IMR-90 (cell line): Measurements from ENCODE around the gene PRCD. TPM values are rescaled to one million over a fixed set of nuclear protein-coding genes. Genes with fewer than 3 reads are reported as not detected.
A peak's percentile ranks its signal among the peaks of the same experiment; 100 is the strongest.

Experiments
- ATAC-seq: fragments of 200-7000 bp; cut with Tn5 transposase; 2 replicates; pipeline ENCODE4 v1.9.1; 2020; ENCODE audit warnings: low read depth, mild to moderate bottlenecking, moderate library complexity
- BruUV-seq: library from RNA; stranded (reverse); fragments of 400-500 nt; replicated peaks from 2 replicates; lab custom pipeline; 2021; lab: Mats Ljungman, UMichigan
- CTCF ChIA-PET: fragments of 300-600 bp; formaldehyde crosslinking; extraction: SDS; loops from one replicate; lab custom pipeline; 2021; ENCODE audit warnings: antibody characterized with exemption; lab: Yijun Ruan, JAX
- POLR2A ChIA-PET: fragments of 300-600 bp; sonication (Branson Sonifier 250); formaldehyde crosslinking; loops from one replicate; lab custom pipeline; 2022; ENCODE audit warnings: antibody characterized with exemption; ENCODE audit not compliant: unreplicated experiment; lab: Charles Lee
- DNase-seq: peaks from one replicate; pipeline ENCODE4 v3.0.0; 2013
- H2AFZ ChIP-seq: replicated peaks from 2 replicates; pipeline ENCODE3; 2013; ENCODE audit warnings: low read length, mild to moderate bottlenecking; ENCODE audit not compliant: poor library complexity
- H2AK5ac ChIP-seq: 2 replicates; pipeline ENCODE4 v1.6.1; 2013; ENCODE audit warnings: low read depth, low read length, inconsistent platforms
- H2AK9ac ChIP-seq: replicated peaks from 2 replicates; pipeline ENCODE3; 2013; ENCODE audit warnings: mild to moderate bottlenecking, low read depth, low read length, moderate library complexity; ENCODE audit not compliant: poor library complexity
- H2BK120ac ChIP-seq: 2 replicates; pipeline ENCODE4 v1.6.1; 2013; ENCODE audit warnings: low read depth, low read length, inconsistent platforms
- H2BK15ac ChIP-seq: 3 replicates; pipeline ENCODE4 v1.6.1; 2013; ENCODE audit warnings: low read depth, low read length, inconsistent platforms
- H2BK20ac ChIP-seq: 2 replicates; pipeline ENCODE4 v1.6.1; 2013; ENCODE audit warnings: low read depth, mild to moderate bottlenecking, inconsistent platforms, low read length, moderate library complexity
- H2BK5ac ChIP-seq: 2 replicates; pipeline ENCODE4 v1.6.1; 2013; ENCODE audit warnings: mild to moderate bottlenecking, low read depth, low read length, inconsistent platforms; ENCODE audit not compliant: poor library complexity, severe bottlenecking
- H3K14ac ChIP-seq: replicated peaks from 2 replicates; pipeline ENCODE4 v1.6.1; 2013; ENCODE audit warnings: low read depth, low read length, inconsistent platforms
- H3K18ac ChIP-seq: 2 replicates; pipeline ENCODE4 v1.6.1; 2013; ENCODE audit warnings: low read depth, low read length, control low read depth
- H3K23ac ChIP-seq: 2 replicates; pipeline ENCODE4 v1.6.1; 2013; ENCODE audit warnings: low read depth, low read length, inconsistent platforms
- H3K27ac ChIP-seq: 2 replicates; pipeline ENCODE4 v1.5.1; 2013; ENCODE audit warnings: mild to moderate bottlenecking, control low read depth, low read length; ENCODE audit not compliant: insufficient read depth
- H3K27me3 ChIP-seq: 2 replicates; pipeline ENCODE4 v1.6.1; 2013; ENCODE audit warnings: low read length; ENCODE audit not compliant: control insufficient read depth, insufficient read depth
- H3K36me3 ChIP-seq: 2 replicates; pipeline ENCODE4 v1.6.1; 2013; ENCODE audit warnings: low read length, mixed read lengths; ENCODE audit not compliant: control insufficient read depth, insufficient read depth
- H3K4ac ChIP-seq: 2 replicates; pipeline ENCODE4 v1.6.1; 2013; ENCODE audit warnings: low read depth, low read length, inconsistent platforms
- H3K4me1 ChIP-seq: 2 replicates; pipeline ENCODE4 v1.6.1; 2013; ENCODE audit warnings: low read length, mixed read lengths; ENCODE audit not compliant: control insufficient read depth, insufficient read depth
- H3K4me2 ChIP-seq: 2 replicates; pipeline ENCODE4 v1.6.1; 2013; ENCODE audit warnings: low read depth, mild to moderate bottlenecking, control low read depth, low read length, moderate library complexity
- H3K4me3 ChIP-seq: 2 replicates; pipeline ENCODE4 v1.5.1; 2013; ENCODE audit warnings: low read depth, mild to moderate bottlenecking, control low read depth, low read length, moderate library complexity; ENCODE audit not compliant: insufficient read depth
- H3K56ac ChIP-seq: 2 replicates; pipeline ENCODE4 v1.6.1; 2013; ENCODE audit warnings: low read length, inconsistent platforms; ENCODE audit not compliant: insufficient read depth; ENCODE audit errors: extremely low read depth
- H3K79me1 ChIP-seq, 2 experiments: 2 replicates each; pipeline ENCODE4 v1.6.1; 2013; ENCODE audit warnings: low read length in 2 of 2, inconsistent platforms in 1 of 2, low read depth in 1 of 2
- H3K9ac ChIP-seq: 2 replicates; pipeline ENCODE4 v1.6.1; 2013; ENCODE audit warnings: low read depth, low read length, control low read depth
- H3K9me1 ChIP-seq: 2 replicates; pipeline ENCODE4 v1.6.1; 2013; ENCODE audit warnings: low read length, inconsistent platforms; ENCODE audit not compliant: insufficient read depth
- H3K9me3 ChIP-seq: 2 replicates; pipeline ENCODE4 v1.6.1; 2013; ENCODE audit warnings: low read length; ENCODE audit not compliant: control insufficient read depth, insufficient read depth
- H4K20me1 ChIP-seq: 2 replicates; pipeline ENCODE4 v1.6.1; 2013; ENCODE audit warnings: low read length, inconsistent platforms; ENCODE audit not compliant: insufficient read depth
- H4K5ac ChIP-seq: 2 replicates; pipeline ENCODE4 v1.6.1; 2013; ENCODE audit warnings: mild to moderate bottlenecking, low read depth, low read length, control low read depth
- H4K8ac ChIP-seq, 2 experiments: 2 replicates each; pipeline ENCODE4 v1.6.1; 2013; ENCODE audit warnings: low read depth in 2 of 2, low read length in 2 of 2, control low read depth in 1 of 2, inconsistent platforms in 1 of 2
- H4K91ac ChIP-seq: 2 replicates; pipeline ENCODE4 v1.6.1; 2013; ENCODE audit warnings: low read depth, low read length, inconsistent platforms; ENCODE audit not compliant: insufficient read depth
- CTCF ChIP-seq: conservative IDR thresholded peaks from 2 replicates; pipeline ENCODE4 v1.5.1; 2012; ENCODE audit warnings: mild to moderate bottlenecking, low read depth, low read length, improper control_type of control experiment
- ELK1 ChIP-seq: fragments of 150-350 bp; IDR thresholded peaks from 2 replicates; pipeline ENCODE4 v1.6.1; 2016; ENCODE audit warnings: low read depth, mild to moderate bottlenecking, low read length, moderate library complexity, borderline replicate concordance
- MAZ ChIP-seq: IDR thresholded peaks from 2 replicates; pipeline ENCODE4 v1.6.1; 2012; ENCODE audit warnings: low read depth, mild to moderate bottlenecking, low read length, improper control_type of control experiment, moderate library complexity, borderline replicate concordance
- MXI1 ChIP-seq: IDR thresholded peaks from 2 replicates; pipeline ENCODE4 v1.6.1; 2012; ENCODE audit warnings: low read depth, mild to moderate bottlenecking, low read length, moderate library complexity, borderline replicate concordance
- NFE2L2 ChIP-seq: fragments of 150-350 bp; IDR thresholded peaks from 2 replicates; pipeline ENCODE4 v1.6.1; 2016; ENCODE audit warnings: low read depth, mild to moderate bottlenecking, low read length
- POLR2A ChIP-seq: IDR thresholded peaks from 2 replicates; pipeline ENCODE4 v1.6.1; 2012; ENCODE audit warnings: mild to moderate bottlenecking, low read depth, low read length
- RCOR1 ChIP-seq: IDR thresholded peaks from 2 replicates; pipeline ENCODE4 v1.6.1; 2012; ENCODE audit warnings: mild to moderate bottlenecking, low read length, improper control_type of control experiment; ENCODE audit not compliant: insufficient replicate concordance
- SMC3 ChIP-seq: fragments of 150-350 bp; IDR thresholded peaks from 2 replicates; pipeline ENCODE4 v1.6.1; 2016; ENCODE audit warnings: low read depth, mild to moderate bottlenecking, antibody characterized with exemption, low read length, moderate library complexity
- USF2 ChIP-seq: fragments of 150-350 bp; IDR thresholded peaks from 2 replicates; pipeline ENCODE4 v1.6.1; 2017; ENCODE audit warnings: mild to moderate bottlenecking, antibody characterized with exemption, low read length, low read depth
- WGBS, 2 experiments: methylation state at CpG; one replicate each; pipeline versions ENCODE4 v1.1.5 to v1.1.7; 2013; ENCODE audit warnings: missing lambda C conversion rate in 2 of 2; ENCODE audit not compliant: insufficient read length in 1 of 2; ENCODE audit errors: extremely low coverage in 2 of 2; 5-methylcytosine and 5-hydroxymethylcytosine counted together
- dilution Hi-C: fragments of 300-500 bp; cut with HindIII; formaldehyde crosslinking; loops from one replicate; pipeline ENCODE4 v1.14.3; 2018; ENCODE audit warnings: low sequenced_read_pairs; ENCODE audit not compliant: unreplicated experiment
- in situ Hi-C: fragments of 300-500 bp; cut with MboI; formaldehyde crosslinking; loops from 3 replicates; pipeline ENCODE4 v1.14.3; 2019; ENCODE audit warnings: low sequenced_read_pairs, inconsistent platforms, mixed read lengths
- intact Hi-C: fragments of 100-400 bp; cut with micrococcal nuclease; formaldehyde crosslinking; loops from 2 replicates; pipeline ENCODE4 v1.10.0; 2022
- polyA plus RNA-seq, 3 experiments: library from polyadenylated mRNA; depleted of rRNA; stranded (reverse); fragments of >200 nt; gene quantifications; 2 replicates each; pipeline ENCODE4 v1.2.3, GENCODE V29; 2012; ENCODE audit warnings: low replicate concordance in 1 of 3
- total RNA-seq: library from RNA; depleted of rRNA; stranded (reverse); fragments of >200 nt; gene quantifications from 2 replicates; pipeline ENCODE4 v1.2.3, GENCODE V29; 2012

Gene PRCD
- total and polyA plus RNA-seq, 2 of the 4 experiments (the other 2 are of a cell fraction) = 0.32 TPM; not detected in 1

DNA sequence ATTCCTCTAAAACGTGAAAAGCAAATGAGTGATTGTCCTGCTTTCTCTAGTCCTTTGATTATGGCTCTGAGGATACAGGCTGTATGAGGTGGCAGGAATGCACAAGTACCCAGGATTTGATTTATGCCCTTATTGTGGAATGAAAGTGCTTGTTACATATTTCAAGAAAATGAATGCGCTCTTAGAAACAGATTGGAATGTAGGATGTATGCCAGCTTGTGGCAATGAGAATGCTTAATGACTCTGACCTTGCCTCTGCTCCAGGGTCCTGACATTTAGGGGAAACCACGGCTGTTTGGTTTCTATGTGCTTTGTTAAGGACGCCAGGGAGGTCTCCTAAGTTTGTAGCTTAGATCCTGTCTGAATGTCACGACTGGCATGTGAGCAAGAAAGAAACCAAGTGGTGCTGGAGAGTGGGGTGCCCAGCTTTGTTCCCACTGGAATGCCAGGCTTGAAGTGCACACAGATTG is 22.0 kb downstream of the PRCD start:
- H4K91ac ChIP-seq = no peak overlapping the region
- ChIA-PET POLR2A (interaction anchor here (1.0 kb wide), 1 partner anchor 21 kb away, joined by 3 read pairs; no protein-coding TSS in a partner anchor), CTCF (interaction anchor here (1.1 to 2.1 kb wide), 2 partner anchors 21 to 62 kb away, joined by 4 to 5 read pairs; no protein-coding TSS in a partner anchor)
- no TSS peak for BruUV-seq
- no peak overlapping the region; a peak in 1 of 4 replicates for H4K8ac ChIP-seq
- dilution Hi-C loops = no loop called here
- peak overlapping the region; percentile 18; the same call in 1 of the 2 replicates for H2AK5ac ChIP-seq
- H3K9me3 ChIP-seq = no peaks in the 10 kb centered on the region
- no peak overlapping the region for H2AK9ac ChIP-seq
- 14% methylated on average over 1 of the region's 5 CpGs; no CpG with 5 or more reads in 1 of the 2 experiments for WGBS, 2 experiments
- H3K9me1 ChIP-seq = peaks cover 12% of the 10 kb centered on the region
- H3K36me3 ChIP-seq = peaks cover 31% of the 10 kb centered on the region
- peak overlapping the region; percentile 17 for H3K4ac ChIP-seq
- H3K4me1 ChIP-seq = peaks cover 17% of the 10 kb centered on the region
- no peak for DNase-seq
- no peak overlapping the region for H4K5ac ChIP-seq
- H2AFZ ChIP-seq = no peak overlapping the region
- H3K79me1 ChIP-seq = peaks cover 12 to 68% of the 10 kb centered on the region in 2 experiments
- H4K20me1 ChIP-seq = peaks cover 75% of the 10 kb centered on the region
- 0 out of 2 replicates have a peak overlapping the region, but pooled peaks have one; percentile 20 for H3K14ac ChIP-seq
- H3K18ac ChIP-seq = 0 out of 2 replicates have a peak overlapping the region, but pooled peaks have one; percentile 1
- peak overlapping the region; percentile 66; the same call in 1 of the 2 replicates for H3K27ac ChIP-seq
- peak overlapping the region; percentile 33; the same call in 1 of the 2 replicates for H3K23ac ChIP-seq
- intact Hi-C loops = loop anchor here (1.0 kb wide), 1 partner anchor 61 kb away; no protein-coding TSS in a partner anchor
- no peak overlapping the region for H3K56ac ChIP-seq
- no peak overlapping the region for H3K9ac ChIP-seq
- no peak overlapping the region for H2BK120ac ChIP-seq
- no peak overlapping the region for H2BK20ac ChIP-seq
- no peak overlapping the region for H2BK15ac ChIP-seq
- TF ChIP-seq MAZ (no peak), RCOR1 (no peak), MXI1 (no peak), CTCF (no peak), NFE2L2 (no peak), POLR2A (no peak), ELK1 (no peak), USF2 (no peak), SMC3 (no peak)
- in situ Hi-C loops = no loop called here
- no peaks in the 10 kb centered on the region for H3K27me3 ChIP-seq
- no peak overlapping the region for H3K4me3 ChIP-seq
- peak overlapping the region; percentile 72 for H2BK5ac ChIP-seq
- peak overlapping the region; percentile 37 for H3K4me2 ChIP-seq
- ATAC-seq = no peak
